Activated naive CD4-positive, alpha-beta T cell treated with anti-CD3 and anti-CD28 coated beads, Interleukin-2, amount 50 U/mL, for 72 hours (primary cell): Measurements from ENCODE around the gene SIGLEC9. TPM values are rescaled to one million over a fixed set of nuclear protein-coding genes. Genes with fewer than 3 reads are reported as not detected.

ENCODE experiments used
- ATAC-seq, 2 donors: fragments of 150-1000 bp; cut with Tn5 transposase; 2 replicates each; pipeline ENCODE4 v1.10.0; 2021; ENCODE audit warnings: mild to moderate bottlenecking in 2 of 2, moderate library complexity in 2 of 2
- DNase-seq, 2 donors: peaks; one replicate each; pipeline ENCODE4 v3.0.0; 2021 to 2022; ENCODE audit warnings: low spot score in 2 of 2
- H3K27ac Mint-ChIP-seq, 2 donors: one replicate each; pipeline ENCODE4 v1.8.0; 2022; ENCODE audit warnings: mild to moderate bottlenecking in 2 of 2, mixed read lengths in 2 of 2
- H3K36me3 Mint-ChIP-seq, 2 donors: one replicate each; pipeline ENCODE4 v1.8.0; 2022; ENCODE audit warnings: mixed read lengths in 2 of 2
- H3K9me3 Mint-ChIP-seq, 2 donors: one replicate each; pipeline ENCODE4 v1.8.0; 2022; ENCODE audit warnings: mixed read lengths in 2 of 2
- total RNA-seq, 2 donors: library from RNA; stranded (reverse); gene quantifications; one replicate each; pipeline ENCODE4 v1.2.3, GENCODE V29; 2022

Gene SIGLEC9
- total RNA-seq, 2 donors from 2014 or later, result 0.87 to 1.1 TPM

GRCh38 chr19:51093101-51093500 is 31.6 kb upstream of the SIGLEC9 start:
- no peak for ATAC-seq
- no peaks in the 10 kb centered on the region for H3K9me3 Mint-ChIP-seq
- no peak for DNase-seq
- H3K36me3 Mint-ChIP-seq, result peaks cover 6% of the 10 kb centered on the region in 2 donors
- peak overlapping the region in 1 of 2 donors; percentile 14 for H3K27ac Mint-ChIP-seq

- Mint-ChIP-seq H3K27ac (peak overlapping the region in 1 of 2 donors; percentile 14), H3K9me3 (no peaks in the 10 kb centered on the region), H3K36me3 (peaks cover 6% of the 10 kb centered on the region in 2 donors)
- ATAC-seq, result no peak
- DNase-seq, result no peak
These were observed 31.0 kb upstream of the SIGLEC9 start for GRCh38 chr19:51093510-51094345.

- ATAC-seq (no peak), DNase-seq (peak in 1 of 2 donors; percentile 61)
- peak overlapping the region in 1 of 2 donors; percentile 14 for H3K27ac Mint-ChIP-seq
- peaks cover 6% of the 10 kb centered on the region in 2 donors for H3K36me3 Mint-ChIP-seq
- H3K9me3 Mint-ChIP-seq, result no peaks in the 10 kb centered on the region
These were observed 29.9 kb upstream of the SIGLEC9 start for GRCh38 chr19:51094696-51095279.

GRCh38 chr19:51096473-51097165 is 28.1 kb upstream of the SIGLEC9 start:
- ATAC-seq (no peak), DNase-seq (no peak)
- H3K9me3 Mint-ChIP-seq, result no peaks in the 10 kb centered on the region
- peak overlapping the region; percentile 9 to 10 for H3K27ac Mint-ChIP-seq
- H3K36me3 Mint-ChIP-seq, result peaks cover 6% of the 10 kb centered on the region in 2 donors

- DNase-seq (peak in 1 of 2 donors; percentile 79), ATAC-seq (peak; percentile 64 to 72)
- peaks cover 6% of the 10 kb centered on the region in 2 donors for H3K36me3 Mint-ChIP-seq
- H3K9me3 Mint-ChIP-seq, result no peaks in the 10 kb centered on the region
- peak overlapping the region; percentile 9 to 10 for H3K27ac Mint-ChIP-seq
These were observed 27.5 kb upstream of the SIGLEC9 start for GRCh38 chr19:51097166-51097738.

GRCh38 chr19:51097796-51098195 is 26.9 kb upstream of the SIGLEC9 start:
- H3K36me3 Mint-ChIP-seq, result peaks cover 6 to 10% of the 10 kb centered on the region in 2 donors
- DNase-seq (no peak), ATAC-seq (no peak)
- no peak overlapping the region for H3K27ac Mint-ChIP-seq
- H3K9me3 Mint-ChIP-seq, result no peaks in the 10 kb centered on the region

GRCh38 chr19:51098365-51099046 is 26.2 kb upstream of the SIGLEC9 start:
- Mint-ChIP-seq H3K9me3 (no peaks in the 10 kb centered on the region), H3K36me3 (peaks cover 6 to 12% of the 10 kb centered on the region in 2 donors), H3K27ac (no peak overlapping the region)
- peak; percentile 60 to 73 for ATAC-seq
- no peak for DNase-seq

- DNase-seq, result no peak
- Mint-ChIP-seq H3K36me3 (peaks cover 6 to 12% of the 10 kb centered on the region in 2 donors), H3K9me3 (no peaks in the 10 kb centered on the region), H3K27ac (peak overlapping the region in 1 of 2 donors; percentile 74)
- no peak for ATAC-seq
These were observed 25.7 kb upstream of the SIGLEC9 start for GRCh38 chr19:51099047-51099382.

GRCh38 chr19:51100601-51101000 is 24.1 kb upstream of the SIGLEC9 start:
- no peak for ATAC-seq
- Mint-ChIP-seq H3K36me3 (peaks cover 6 to 12% of the 10 kb centered on the region in 2 donors), H3K27ac (peak overlapping the region in 1 of 2 donors; percentile 87)

GRCh38 chr19:51101171-51101865 is 23.4 kb upstream of the SIGLEC9 start:
- no peaks in the 10 kb centered on the region for H3K9me3 Mint-ChIP-seq
- peaks cover 6 to 12% of the 10 kb centered on the region in 2 donors for H3K36me3 Mint-ChIP-seq
- peak overlapping the region in 1 of 2 donors; percentile 65 for H3K27ac Mint-ChIP-seq
- DNase-seq, result no peak
- ATAC-seq, result no peak

More at GRCh38 chr19:51100601-51101000, 24.1 kb upstream of the SIGLEC9 start:
- DNase-seq, result no peak
- H3K9me3 Mint-ChIP-seq, result no peaks in the 10 kb centered on the region

- no peaks in the 10 kb centered on the region for H3K9me3 Mint-ChIP-seq
- peak overlapping the region in 1 of 2 donors; percentile 32 for H3K27ac Mint-ChIP-seq
- ATAC-seq (no peak), DNase-seq (no peak)
- H3K36me3 Mint-ChIP-seq, result peaks cover 12 to 16% of the 10 kb centered on the region in 2 donors
These were observed 21.7 kb upstream of the SIGLEC9 start for GRCh38 chr19:51102991-51103390.

- peaks cover 12 to 16% of the 10 kb centered on the region in 2 donors for H3K36me3 Mint-ChIP-seq
- peak overlapping the region in 1 of 2 donors; percentile 27 for H3K27ac Mint-ChIP-seq
- DNase-seq, result no peak
- H3K9me3 Mint-ChIP-seq, result no peaks in the 10 kb centered on the region
- ATAC-seq, result no peak
These were observed 20.8 kb upstream of the SIGLEC9 start for GRCh38 chr19:51103926-51104341.

- peaks cover 12 to 14% of the 10 kb centered on the region in 2 donors for H3K36me3 Mint-ChIP-seq
- H3K27ac Mint-ChIP-seq, result peak overlapping the region; percentile 91 to 97
- DNase-seq (peak in 1 of 2 donors; percentile 29), ATAC-seq (peak in 1 of 2 donors; percentile 5)
- H3K9me3 Mint-ChIP-seq, result no peaks in the 10 kb centered on the region
These were observed 17.2 kb upstream of the SIGLEC9 start for GRCh38 chr19:51107406-51108065.

- peaks cover 9 to 12% of the 10 kb centered on the region in 2 donors for H3K36me3 Mint-ChIP-seq
- ATAC-seq, result peak; percentile 98 to 99
- peak; percentile 95 to 98 for DNase-seq
- H3K27ac Mint-ChIP-seq, result peak within 1 kb of the TSS; percentile 91 to 97
- no peaks in the 10 kb centered on the region for H3K9me3 Mint-ChIP-seq
These were observed 16.5 kb upstream of the SIGLEC9 start, which contains the start of gene CTU1 for GRCh38 chr19:51108066-51108804. TSS of gene CTU1 (minus strand) at chr19:51108409. CDS start at chr19:51104569, 3,840 bp downstream.
